Keratinocyte (primary cell): ENCODE results near the gene GPR65. TPM values are rescaled to one million over a fixed set of nuclear protein-coding genes. Genes with fewer than 3 reads are reported as not detected.

Experiments used
- DNase-seq: peaks from one replicate; pipeline ENCODE4 v3.0.0-alpha.2; 2011; ENCODE audit warnings: low read depth, missing footprints, low spot score
- FAIRE-seq: peaks from 2 replicates; lab custom pipeline; 2011; peaks lifted over from hg19 to GRCh38; lab: Jason Lieb, UNC
- H2AFZ ChIP-seq: 2 replicates; pipeline ENCODE4 v1.6.0; 2012; ENCODE audit warnings: low read length, control low read depth, inconsistent platforms; ENCODE audit not compliant: control insufficient read depth
- H3K27ac ChIP-seq: 2 replicates; pipeline ENCODE4 v1.5.1; 2011; ENCODE audit warnings: low read length; ENCODE audit not compliant: control insufficient read depth, insufficient read depth
- H3K27me3 ChIP-seq: 3 replicates; pipeline ENCODE4 v1.6.0; 2011; ENCODE audit warnings: low read length; ENCODE audit not compliant: control insufficient read depth, insufficient read depth; ENCODE audit errors: extremely low read depth
- H3K36me3 ChIP-seq, 2 experiments: 2 replicates in 1 of 2; 3 replicates in 1 of 2; pipeline ENCODE4 v1.5.1; 2011; ENCODE audit warnings: low read length in 2 of 2, mild to moderate bottlenecking in 1 of 2; ENCODE audit not compliant: control insufficient read depth in 2 of 2, insufficient read depth in 2 of 2; ENCODE audit errors: extremely low read depth in 1 of 2
- H3K4me1 ChIP-seq: 3 replicates; pipeline ENCODE4 v1.5.1; 2011; ENCODE audit warnings: low read length; ENCODE audit not compliant: control insufficient read depth, insufficient read depth; ENCODE audit errors: extremely low read depth
- H3K4me2 ChIP-seq: 3 replicates; pipeline ENCODE4 v1.6.0; 2011; ENCODE audit warnings: low read depth, low read length; ENCODE audit not compliant: control insufficient read depth, insufficient read depth; ENCODE audit errors: extremely low read depth
- H3K4me3 ChIP-seq, 3 experiments: fragments of 200-600 bp in 1 of 3; sonication (generic) in 1 of 3; 2 replicates in 2 of 3; 3 replicates in 1 of 3; pipeline ENCODE4 v1.5.1; 2011 to 2016; ENCODE audit warnings: low read length in 3 of 3, mild to moderate bottlenecking in 3 of 3, control low read depth in 2 of 3, inconsistent platforms in 1 of 3, low read depth in 1 of 3, mixed read lengths in 1 of 3, mixed run types in 1 of 3, moderate library complexity in 1 of 3; ENCODE audit not compliant: control insufficient read depth in 2 of 3, insufficient read depth in 2 of 3; ENCODE audit errors: extremely low read depth in 1 of 3
- H3K79me2 ChIP-seq: 2 replicates; pipeline ENCODE4 v1.6.0; 2012; ENCODE audit warnings: low read length; ENCODE audit not compliant: control insufficient read depth, insufficient read depth
- H3K9ac ChIP-seq: 3 replicates; pipeline ENCODE4 v1.6.0; 2011; ENCODE audit warnings: low read length; ENCODE audit not compliant: control insufficient read depth, insufficient read depth; ENCODE audit errors: extremely low read depth
- H3K9me1 ChIP-seq: 3 replicates; pipeline ENCODE4 v1.6.0; 2011; ENCODE audit warnings: low read length; ENCODE audit not compliant: control insufficient read depth, insufficient read depth; ENCODE audit errors: extremely low read depth
- H3K9me3 ChIP-seq: 2 replicates; pipeline ENCODE4 v1.5.1; 2012; ENCODE audit warnings: low read depth, low read length; ENCODE audit not compliant: control insufficient read depth
- H4K20me1 ChIP-seq: 3 replicates; pipeline ENCODE4 v1.6.0; 2011; ENCODE audit warnings: low read length; ENCODE audit not compliant: control insufficient read depth, insufficient read depth; ENCODE audit errors: extremely low read depth
- EZH2 ChIP-seq: IDR thresholded peaks from one replicate; pipeline ENCODE4 v1.6.1; 2012; ENCODE audit warnings: inconsistent platforms, mild to moderate bottlenecking, low read length, moderate library complexity
- dilution Hi-C: fragments of 300-500 bp; cut with MboI; formaldehyde crosslinking; loops from one replicate; pipeline ENCODE4 v1.7.0; 2020; ENCODE audit warnings: low sequenced_read_pairs; ENCODE audit not compliant: extremely low pct_ligation_motif_present
- polyA plus RNA-seq, 5 experiments: library from polyadenylated mRNA; depleted of rRNA in 3 of 5; stranded (reverse) in 3 of 5; stranded (forward) in 1 of 5; unstranded in 1 of 5; fragments of >200 nt; gene quantifications; 1 replicate in 1 of 5; 2 replicates in 3 of 5; 3 replicates in 1 of 5; pipeline versions ENCODE4 v1.2.1 to v1.2.3, GENCODE V29; 2011 to 2012; ENCODE audit warnings: missing spikeins in 2 of 5, low read depth in 1 of 5, low replicate concordance in 1 of 5
- TF ChIP-seq, protein P1 (sequence below), 3 experiments: IDR thresholded peaks in 1 of 3; conservative IDR thresholded peaks in 1 of 3; optimal IDR thresholded peaks in 1 of 3; 2 replicates in 2 of 3; 3 replicates in 1 of 3; pipeline versions ENCODE3 to v1.5.1; 2011; ENCODE audit warnings: low read length in 3 of 3, mild to moderate bottlenecking in 3 of 3, moderate library complexity in 2 of 3, control low read depth in 1 of 3, inconsistent platforms in 1 of 3; ENCODE audit not compliant: insufficient read depth in 2 of 3; ENCODE audit errors: extremely low read depth in 1 of 3

Gene GPR65
- polyA plus RNA-seq, 1 donor (not counting 4 experiments of a cell fraction or from before 2014, with no cell fraction given) = not detected

DNA sequence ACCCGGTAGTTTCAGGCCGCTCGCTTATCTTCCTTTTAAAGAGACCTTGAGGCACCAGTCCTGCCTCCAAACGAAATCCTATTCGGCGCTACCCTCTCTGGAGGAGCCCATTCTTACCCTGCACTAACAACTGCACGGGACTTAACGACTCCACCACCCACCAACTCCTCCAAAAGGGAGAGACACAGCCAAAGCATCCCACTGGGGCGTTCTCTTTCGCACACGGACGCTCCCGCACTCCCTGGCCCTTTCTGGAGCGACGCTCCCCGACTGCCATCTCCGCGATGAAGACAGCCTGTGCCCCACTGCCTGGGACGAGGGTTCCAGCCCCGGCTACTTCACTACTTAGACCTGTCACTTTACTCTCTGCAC lies 12.6 kb upstream of the GPR65 start:
- dilution Hi-C loops = no loop called here
- Histone ChIP-seq H3K4me1 (peaks cover 5% of the 10 kb centered on the region), H3K27me3 (no peaks in the 10 kb centered on the region), H3K9me3 (no peaks in the 10 kb centered on the region), H3K4me2 (peak overlapping the region; percentile 89), H3K4me3 (peak overlapping the region; percentile 49 to 76 (median 68)), H3K9ac (peak overlapping the region; percentile 74), H2AFZ (peak overlapping the region; percentile 99), H3K36me3 (no peaks in the 10 kb centered on the region), H3K9me1 (no peaks in the 10 kb centered on the region), H4K20me1 (no peaks in the 10 kb centered on the region), H3K27ac (no peak overlapping the region), H3K79me2 (no peaks in the 10 kb centered on the region)
- TF ChIP-seq EZH2 = no peak
- TF ChIP-seq, protein P1, sequence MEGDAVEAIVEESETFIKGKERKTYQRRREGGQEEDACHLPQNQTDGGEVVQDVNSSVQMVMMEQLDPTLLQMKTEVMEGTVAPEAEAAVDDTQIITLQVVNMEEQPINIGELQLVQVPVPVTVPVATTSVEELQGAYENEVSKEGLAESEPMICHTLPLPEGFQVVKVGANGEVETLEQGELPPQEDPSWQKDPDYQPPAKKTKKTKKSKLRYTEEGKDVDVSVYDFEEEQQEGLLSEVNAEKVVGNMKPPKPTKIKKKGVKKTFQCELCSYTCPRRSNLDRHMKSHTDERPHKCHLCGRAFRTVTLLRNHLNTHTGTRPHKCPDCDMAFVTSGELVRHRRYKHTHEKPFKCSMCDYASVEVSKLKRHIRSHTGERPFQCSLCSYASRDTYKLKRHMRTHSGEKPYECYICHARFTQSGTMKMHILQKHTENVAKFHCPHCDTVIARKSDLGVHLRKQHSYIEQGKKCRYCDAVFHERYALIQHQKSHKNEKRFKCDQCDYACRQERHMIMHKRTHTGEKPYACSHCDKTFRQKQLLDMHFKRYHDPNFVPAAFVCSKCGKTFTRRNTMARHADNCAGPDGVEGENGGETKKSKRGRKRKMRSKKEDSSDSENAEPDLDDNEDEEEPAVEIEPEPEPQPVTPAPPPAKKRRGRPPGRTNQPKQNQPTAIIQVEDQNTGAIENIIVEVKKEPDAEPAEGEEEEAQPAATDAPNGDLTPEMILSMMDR (optimal IDR thresholded peaks at IDR 0.05 in 1 of 3, IDR thresholded peaks at IDR 0.05 in 1 of 3, conservative IDR thresholded peaks at IDR 0.05 in 1 of 3; ENCODE audit: extremely low read depth in 1 of 3, insufficient read depth in 2 of 3, low read length in 3 of 3) = no peak
- DNase-seq (no peak), FAIRE-seq (no peak)

DNA sequence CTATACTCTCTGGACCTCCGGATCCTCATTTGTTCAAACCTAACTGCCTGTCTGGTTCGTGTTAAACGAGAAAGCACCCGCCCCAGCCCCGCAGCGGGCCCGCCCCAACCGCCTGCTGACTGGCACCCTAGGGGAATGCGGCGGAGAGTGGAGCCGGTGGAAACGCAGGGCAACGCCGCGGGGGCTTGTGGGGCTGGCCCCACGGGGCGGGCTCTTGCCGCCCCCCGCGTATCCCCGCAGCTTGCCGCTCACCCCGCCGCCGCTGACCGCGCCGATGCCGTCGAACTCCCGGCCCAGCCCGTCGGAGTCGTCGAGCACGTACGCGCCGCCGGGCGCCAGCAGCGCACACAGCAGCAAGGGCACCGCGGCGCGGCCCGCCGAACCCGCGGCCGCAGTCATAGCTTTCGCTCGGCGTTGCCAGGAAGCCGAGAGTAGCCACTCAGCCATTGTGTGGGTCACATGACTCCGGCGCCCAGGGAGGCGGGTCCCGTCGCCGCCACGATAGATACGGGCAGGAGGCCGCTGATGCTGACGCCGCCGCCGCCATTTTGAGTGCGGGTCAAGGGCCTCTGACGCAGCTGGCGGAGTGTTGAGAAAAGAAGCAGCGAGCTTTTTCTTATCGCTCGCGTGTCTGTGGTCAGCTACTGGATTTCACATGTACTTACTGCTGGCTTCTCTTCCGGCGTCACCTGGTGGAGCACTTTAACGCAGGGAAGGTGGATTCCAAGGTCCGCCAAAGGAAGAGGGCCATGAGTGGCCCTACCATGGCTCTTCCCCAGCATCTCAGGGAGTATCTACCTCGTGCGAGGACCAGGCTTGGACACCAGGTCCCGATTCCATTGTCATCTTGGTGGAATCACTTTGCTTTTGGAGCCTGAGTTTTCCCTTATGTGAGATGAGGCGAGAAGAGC lies 12.0 kb upstream of the GPR65 start, which contains the start of gene GALC:
Gene GALC, minus strand, starts transcription at position 465 of the 911 bp plus-strand sequence. Its CDS starts 18 bp downstream, at position 447.
- Histone ChIP-seq H3K9me3 (no peaks in the 10 kb centered on the region), H3K36me3 (no peaks in the 10 kb centered on the region), H3K4me3 (peak within 1 kb of the TSS; percentile 49 to 76 (median 68)), H3K79me2 (no peaks in the 10 kb centered on the region), H3K27me3 (no peaks in the 10 kb centered on the region), H3K4me1 (peaks cover 5% of the 10 kb centered on the region), H3K4me2 (peak within 1 kb of the TSS; percentile 89), H3K9ac (peak within 1 kb of the TSS; percentile 74), H3K9me1 (no peaks in the 10 kb centered on the region), H2AFZ (peak within 1 kb of the TSS; percentile 99), H4K20me1 (no peaks in the 10 kb centered on the region), H3K27ac (no peak within 1 kb of the TSS)
- no peak for FAIRE-seq
- dilution Hi-C loops = no loop called here
- DNase-seq = no peak
- TF ChIP-seq EZH2 = no peak
- TF ChIP-seq, protein P1 (optimal IDR thresholded peaks at IDR 0.05 in 1 of 3, IDR thresholded peaks at IDR 0.05 in 1 of 3, conservative IDR thresholded peaks at IDR 0.05 in 1 of 3; ENCODE audit: extremely low read depth in 1 of 3, insufficient read depth in 2 of 3, low read length in 3 of 3) = no peak
